Keratinocyte (primary cell): Measurements from ENCODE around the gene ANXA11.

Experiments used
- EZH2 ChIP-seq: IDR thresholded peaks from one replicate; pipeline ENCODE4 v1.6.1; 2012; ENCODE audit warnings: inconsistent platforms, mild to moderate bottlenecking, low read length, moderate library complexity
- TF ChIP-seq, protein P1 (sequence below), 3 experiments: IDR thresholded peaks in 1 of 3; conservative IDR thresholded peaks in 1 of 3; optimal IDR thresholded peaks in 1 of 3; 2 replicates in 2 of 3; 3 replicates in 1 of 3; pipeline versions ENCODE3 to v1.5.1; 2011; ENCODE audit warnings: low read length in 3 of 3, mild to moderate bottlenecking in 3 of 3, moderate library complexity in 2 of 3, control low read depth in 1 of 3, inconsistent platforms in 1 of 3; ENCODE audit not compliant: insufficient read depth in 2 of 3; ENCODE audit errors: extremely low read depth in 1 of 3

DNA sequence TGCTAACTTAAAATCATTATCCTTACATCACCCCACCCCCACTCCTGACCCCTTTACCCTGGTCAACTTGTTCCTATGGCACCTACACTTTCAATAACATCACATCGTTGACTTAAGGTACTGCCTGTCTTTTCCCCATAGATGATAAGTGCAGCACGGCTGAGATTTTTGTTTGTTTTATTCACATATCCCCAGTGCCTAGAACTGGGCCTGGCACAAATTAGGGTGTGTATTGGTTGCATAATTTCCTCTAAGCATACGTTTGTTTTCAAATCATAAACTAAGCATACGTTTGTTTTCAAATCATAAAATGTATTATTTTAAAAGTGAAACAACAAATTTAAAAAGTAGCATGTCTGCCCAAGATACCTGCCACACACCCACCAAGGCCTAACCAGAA, 35.3 kb downstream of the ANXA11 start:
- TF ChIP-seq, protein P1, sequence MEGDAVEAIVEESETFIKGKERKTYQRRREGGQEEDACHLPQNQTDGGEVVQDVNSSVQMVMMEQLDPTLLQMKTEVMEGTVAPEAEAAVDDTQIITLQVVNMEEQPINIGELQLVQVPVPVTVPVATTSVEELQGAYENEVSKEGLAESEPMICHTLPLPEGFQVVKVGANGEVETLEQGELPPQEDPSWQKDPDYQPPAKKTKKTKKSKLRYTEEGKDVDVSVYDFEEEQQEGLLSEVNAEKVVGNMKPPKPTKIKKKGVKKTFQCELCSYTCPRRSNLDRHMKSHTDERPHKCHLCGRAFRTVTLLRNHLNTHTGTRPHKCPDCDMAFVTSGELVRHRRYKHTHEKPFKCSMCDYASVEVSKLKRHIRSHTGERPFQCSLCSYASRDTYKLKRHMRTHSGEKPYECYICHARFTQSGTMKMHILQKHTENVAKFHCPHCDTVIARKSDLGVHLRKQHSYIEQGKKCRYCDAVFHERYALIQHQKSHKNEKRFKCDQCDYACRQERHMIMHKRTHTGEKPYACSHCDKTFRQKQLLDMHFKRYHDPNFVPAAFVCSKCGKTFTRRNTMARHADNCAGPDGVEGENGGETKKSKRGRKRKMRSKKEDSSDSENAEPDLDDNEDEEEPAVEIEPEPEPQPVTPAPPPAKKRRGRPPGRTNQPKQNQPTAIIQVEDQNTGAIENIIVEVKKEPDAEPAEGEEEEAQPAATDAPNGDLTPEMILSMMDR (optimal IDR thresholded peaks at IDR 0.05 in 1 of 3, IDR thresholded peaks at IDR 0.05 in 1 of 3, conservative IDR thresholded peaks at IDR 0.05 in 1 of 3; ENCODE audit: extremely low read depth in 1 of 3, insufficient read depth in 2 of 3, low read length in 3 of 3) = no peak
- no peak for TF ChIP-seq EZH2
